Activated CD4-positive, CD25-positive, alpha-beta regulatory T cell treated with anti-CD3 and anti-CD28 coated beads, Interleukin-2, amount 50 U/mL, for 72 hours (primary cell): ENCODE measurements around the gene HMCN1.

Source experiments
- DNase-seq: peaks from one replicate; pipeline ENCODE4 v3.0.0; 2021

The HMCN1 gene

DNA sequence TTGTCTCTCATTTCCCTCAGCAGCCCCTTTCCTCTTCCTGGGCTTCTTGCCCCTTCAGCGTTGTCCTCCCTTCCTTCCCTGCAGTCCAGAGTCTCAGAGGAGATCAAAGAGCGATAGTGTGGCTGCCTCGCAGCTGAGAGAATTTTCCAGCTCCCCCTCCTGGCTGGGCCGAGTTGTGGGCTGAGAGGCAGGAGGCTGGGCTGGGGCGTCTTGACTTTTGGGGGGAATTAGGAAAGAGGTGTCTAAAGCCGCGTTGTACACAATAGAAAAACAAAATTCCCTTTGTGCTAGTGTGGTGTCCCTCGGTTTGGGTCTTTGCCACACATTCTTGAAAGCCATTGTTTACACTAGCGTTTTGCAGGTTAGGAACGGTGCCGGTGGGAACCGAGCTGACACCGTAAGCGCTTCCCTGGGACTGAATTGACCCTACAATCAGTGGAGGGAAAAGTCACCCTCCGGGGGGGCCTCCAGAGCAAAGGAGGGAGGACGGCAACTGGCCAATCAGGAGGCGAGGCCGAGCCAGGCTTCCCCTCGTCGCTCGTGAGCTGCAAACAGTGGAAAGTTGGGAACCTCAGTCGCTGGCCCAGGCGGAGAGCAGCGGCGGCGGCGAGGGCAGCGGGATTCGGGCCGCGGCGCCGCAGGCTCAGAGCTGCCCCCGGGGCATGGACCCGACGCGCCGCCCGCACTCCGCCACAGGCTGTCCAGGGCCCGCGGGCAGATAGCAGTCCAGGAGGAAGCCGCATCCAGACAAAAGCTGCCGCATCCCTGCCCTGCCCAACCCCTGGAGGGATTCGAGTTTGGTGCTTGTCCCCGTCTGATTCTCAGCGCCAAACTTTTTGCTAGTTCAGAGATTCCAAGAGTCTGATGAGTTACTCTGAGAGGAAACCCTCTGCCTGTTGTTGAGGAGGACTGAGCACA, at the start of gene HMCN1:
Gene HMCN1 (plus strand): TSS at position 574 of the 918 bp plus-strand sequence. CDS start 389 bp downstream, outside the sequence.
- DNase-seq = no peak

DNA sequence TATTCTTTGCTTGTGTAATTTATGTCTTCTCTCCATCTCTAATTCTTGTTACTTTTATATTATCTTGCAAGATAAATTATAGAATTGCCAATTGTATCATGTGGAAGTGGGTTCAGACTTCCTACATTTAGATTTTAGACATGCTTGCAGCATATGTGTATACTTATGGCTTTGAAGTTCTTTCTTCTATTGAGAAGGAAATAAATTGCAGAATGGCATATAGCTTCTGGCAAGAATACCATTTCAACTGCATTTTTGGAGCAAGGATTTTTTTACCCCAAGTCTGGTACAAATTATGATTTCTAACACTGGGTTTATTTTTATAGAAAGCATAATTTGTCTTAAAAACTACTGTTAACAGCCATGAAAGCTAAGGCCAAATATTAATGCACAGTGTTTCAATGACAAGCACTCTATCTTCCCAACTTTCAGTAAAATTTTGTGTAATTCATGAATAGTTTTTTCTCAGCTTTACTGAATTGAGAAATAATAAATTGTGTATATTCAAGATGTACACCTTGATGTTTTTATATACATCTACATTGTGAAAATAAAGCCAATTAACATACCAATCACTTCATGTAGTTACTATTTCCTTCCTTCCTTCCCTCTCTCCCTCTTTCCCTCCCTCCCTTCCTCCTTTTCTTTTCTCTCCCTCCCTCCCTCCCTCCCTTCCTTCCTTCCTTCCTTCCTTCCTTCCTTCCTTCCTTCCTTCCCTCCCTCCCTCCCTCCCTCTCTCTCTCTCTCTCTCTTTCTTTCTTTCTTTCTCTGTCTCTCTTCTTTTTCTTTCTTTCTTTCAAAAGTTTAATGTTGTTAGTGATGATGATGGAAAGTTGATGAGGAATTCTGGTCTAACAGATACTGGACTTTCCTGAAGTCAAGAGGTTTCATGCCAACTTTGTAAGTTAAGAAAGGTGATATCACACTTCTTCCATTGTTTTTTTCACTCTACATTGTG, 47.1 kb upstream of the HMCN1 start:
- no peak for DNase-seq

DNA sequence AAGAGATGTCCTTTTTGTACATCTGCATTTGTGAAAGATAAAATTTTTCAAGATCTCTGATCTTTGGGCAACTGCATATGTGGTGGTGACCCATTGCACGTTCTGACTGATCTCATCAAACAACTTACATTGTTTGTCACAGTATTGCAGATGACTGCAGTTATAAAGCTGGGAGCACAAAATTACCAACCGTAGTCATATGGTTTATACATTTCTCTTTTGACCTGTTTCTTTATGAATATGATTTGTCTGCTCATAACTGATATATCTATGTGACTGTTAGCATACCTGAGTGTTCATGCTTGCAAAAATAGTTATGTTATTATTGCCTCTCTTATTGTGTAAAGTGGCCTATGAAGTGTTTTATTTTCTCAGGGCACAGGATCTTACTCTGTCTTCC, 43.7 kb upstream of the HMCN1 start:
- no peak for DNase-seq

DNA sequence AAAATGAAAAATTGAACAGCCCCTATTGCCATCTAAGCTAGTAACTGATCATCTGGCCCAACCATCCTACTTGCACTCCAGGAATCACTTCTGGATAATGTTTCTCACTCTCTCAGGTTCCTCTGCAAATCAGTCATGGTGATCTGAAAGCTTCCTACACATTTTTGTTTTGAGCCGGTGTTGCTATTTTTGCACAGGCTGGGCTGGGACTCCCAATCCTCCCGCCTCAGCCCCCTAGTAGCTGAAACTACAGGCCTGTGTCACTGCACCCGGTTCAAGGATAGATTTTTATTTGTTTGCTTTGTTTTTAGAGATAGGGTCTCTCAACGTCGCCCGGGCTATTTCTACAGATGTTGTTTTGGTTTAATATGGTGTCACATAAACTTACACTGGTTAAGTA, 40.5 kb upstream of the HMCN1 start:
- no peak for DNase-seq

GRCh38 chr1:185694081-185694480, 40.1 kb upstream of the HMCN1 start:
- no peak for DNase-seq

DNA sequence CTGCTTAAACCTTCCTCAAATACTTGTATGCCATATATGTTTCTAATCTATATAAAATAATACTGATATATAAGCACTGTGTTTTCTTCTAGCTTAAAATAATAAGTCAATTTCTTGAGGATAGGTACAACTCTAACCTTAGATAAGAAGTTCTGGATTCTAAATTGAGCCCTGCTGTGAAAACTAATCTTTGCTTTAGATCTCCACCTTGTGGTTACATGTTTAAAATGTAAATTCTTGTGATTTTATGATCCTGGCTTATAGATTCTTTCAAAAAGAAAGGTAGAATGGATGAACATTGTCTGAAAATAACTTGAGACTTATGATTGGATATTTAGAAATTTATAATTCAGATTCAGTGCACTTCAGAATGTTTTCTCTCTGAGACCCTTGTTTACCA, 38.9 kb upstream of the HMCN1 start:
- DNase-seq = no peak

GRCh38 chr1:185696422-185697150, 37.6 kb upstream of the HMCN1 start:
- no peak for DNase-seq

DNA sequence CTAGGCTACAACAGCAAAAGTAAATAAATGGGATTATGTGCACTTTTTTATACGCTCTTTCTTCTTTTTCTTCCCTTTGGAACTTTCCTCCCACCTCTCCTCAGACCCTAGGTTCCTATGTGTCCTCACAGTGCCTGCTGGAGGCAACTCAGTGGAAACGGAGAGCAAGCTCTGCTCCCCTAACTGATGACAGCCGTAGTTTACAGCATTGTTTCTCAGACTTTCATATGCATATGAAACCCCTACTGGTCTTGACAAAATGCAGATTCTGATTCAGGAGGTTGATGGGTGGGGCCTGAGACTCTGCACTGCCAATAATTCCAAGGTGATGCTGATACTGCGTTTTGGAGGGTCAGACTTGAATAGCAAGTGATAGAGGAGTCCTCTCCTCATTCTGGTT, 34.3 kb upstream of the HMCN1 start:
- DNase-seq = no peak

GRCh38 chr1:185701650-185702049, 32.5 kb upstream of the HMCN1 start:
- DNase-seq = no peak

- DNase-seq = no peak
Observed at GRCh38 chr1:185704181-185704580, 30.0 kb upstream of the HMCN1 start.

GRCh38 chr1:185716095-185716494, 18.1 kb upstream of the HMCN1 start:
- no peak for DNase-seq

DNA sequence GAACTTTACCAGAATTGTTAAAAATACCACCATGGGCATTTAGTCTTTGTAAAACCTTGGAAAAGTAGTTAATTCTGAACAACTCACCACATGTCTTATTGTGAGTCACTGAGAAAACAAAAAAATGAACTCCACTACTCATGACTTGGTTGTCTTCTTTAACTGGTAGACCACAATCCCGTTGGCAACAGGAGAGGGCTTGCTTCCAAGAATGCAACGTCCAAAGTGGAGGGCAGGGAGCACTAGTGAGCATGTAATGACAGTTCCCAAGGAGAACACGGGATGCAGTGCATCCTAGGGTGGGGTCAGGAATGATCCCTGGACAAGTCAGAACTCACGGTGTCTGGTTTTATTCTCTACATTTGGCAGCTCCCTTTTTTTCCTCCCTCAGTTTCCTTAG, 15.2 kb upstream of the HMCN1 start:
- no peak for DNase-seq

DNA sequence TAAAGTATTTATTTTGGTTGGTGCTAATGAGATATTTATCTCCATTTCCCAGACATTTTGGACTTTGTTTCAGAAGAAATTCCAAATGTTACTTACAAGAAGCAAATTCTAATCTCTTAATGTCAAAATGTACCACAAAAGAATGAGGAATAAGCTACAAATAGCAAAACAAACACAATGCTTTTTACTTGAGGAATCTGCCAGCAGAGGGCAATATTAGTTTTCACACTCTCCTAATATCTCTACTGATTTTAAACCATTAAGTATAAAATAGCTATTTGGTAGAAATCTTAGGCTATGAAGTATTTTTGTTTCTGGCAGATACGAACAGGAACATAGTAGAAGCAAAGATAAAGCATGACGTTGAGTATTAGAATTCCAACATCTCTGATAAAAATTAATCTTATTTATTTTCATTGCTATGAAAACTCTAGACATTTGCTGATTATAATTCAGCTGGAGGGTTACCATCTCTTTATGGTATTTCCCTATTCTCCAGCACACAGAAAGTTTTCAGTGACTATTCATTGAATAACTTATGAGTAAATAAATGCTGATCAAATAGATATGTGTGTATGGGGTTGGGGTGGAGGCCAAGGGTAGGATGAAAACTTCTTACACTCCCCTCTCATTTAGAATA, 13.4 kb upstream of the HMCN1 start:
- no peak for DNase-seq

DNA sequence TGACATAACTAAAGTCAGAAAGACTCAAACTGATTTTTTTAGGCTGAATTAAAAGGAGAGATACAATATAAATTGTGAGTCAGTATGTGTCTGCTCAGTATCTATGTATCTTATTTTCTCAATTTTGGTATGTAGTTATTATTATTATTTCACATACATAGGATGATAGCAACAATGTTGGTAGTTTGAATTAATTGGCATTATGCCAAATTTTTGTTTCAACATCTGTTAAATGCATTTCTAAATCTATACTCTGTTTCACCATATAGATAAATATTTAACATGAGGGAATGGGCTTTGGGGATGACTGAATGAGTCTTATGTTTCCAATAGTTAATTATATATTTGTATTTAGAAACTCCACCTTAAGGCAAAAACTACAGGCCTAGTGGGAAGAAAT, 12.6 kb upstream of the HMCN1 start:
- no peak for DNase-seq

DNA sequence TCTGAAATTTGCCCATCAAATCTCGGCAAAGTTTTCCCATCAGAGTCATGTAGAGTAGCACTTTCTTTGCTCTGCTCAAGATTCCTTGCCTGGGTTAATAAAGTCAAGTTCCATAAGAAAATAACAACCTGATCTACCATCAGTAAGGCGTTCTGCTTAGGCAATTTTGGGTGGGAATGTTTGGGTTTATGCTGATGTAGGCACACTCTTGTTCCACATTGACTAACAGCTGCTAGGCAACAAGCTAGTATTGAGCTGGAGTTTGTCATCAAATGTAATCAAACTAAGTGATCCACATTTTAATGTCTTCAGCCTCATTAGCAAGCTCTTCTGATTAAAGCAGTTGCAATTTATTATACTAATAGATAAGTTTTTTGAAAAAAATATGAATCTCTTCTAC, 12.1 kb upstream of the HMCN1 start:
- DNase-seq = no peak

DNA sequence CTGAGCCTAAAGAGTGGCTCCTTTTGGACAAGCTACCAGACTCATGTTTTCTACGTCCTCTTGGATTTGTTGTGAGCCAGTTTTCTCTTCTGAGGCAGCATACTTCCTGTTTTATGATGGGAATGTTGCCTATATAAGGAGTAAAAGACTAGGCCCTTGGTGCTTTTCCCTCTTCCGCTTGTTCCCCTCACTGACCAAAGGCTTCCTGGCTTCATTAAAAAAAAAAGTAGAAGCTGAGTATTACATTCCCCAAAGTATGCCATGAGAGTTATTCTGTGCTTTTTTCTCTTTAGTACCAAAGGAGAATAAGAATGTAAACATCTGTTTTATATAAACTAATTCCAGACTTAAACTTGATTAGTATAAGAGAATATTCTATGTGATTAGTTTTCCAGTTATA, 6.5 kb upstream of the HMCN1 start:
- DNase-seq = no peak

GRCh38 chr1:185731446-185731845, 2.7 kb upstream of the HMCN1 start:
- DNase-seq = no peak

GRCh38 chr1:185732951-185733350, 1.2 kb upstream of the HMCN1 start:
- DNase-seq = no peak

GRCh38 chr1:185734929-185735700, 924 bp downstream of the HMCN1 start:
- no peak for DNase-seq

GRCh38 chr1:185735701-185736064, 1.5 kb downstream of the HMCN1 start:
- no peak for DNase-seq

GRCh38 chr1:185739967-185740366, 5.8 kb downstream of the HMCN1 start:
- DNase-seq = no peak

- DNase-seq = no peak
Observed at GRCh38 chr1:185741551-185741950, 7.4 kb downstream of the HMCN1 start.
